ENCODE data around the gene RNU5B-1. TPM values are rescaled to one million over a fixed set of nuclear protein-coding genes. Genes with fewer than 3 reads are reported as not detected.

The RNU5B-1 gene
- polyA plus RNA-seq, 3 donors = not detected

GRCh38 chr15:65305150-65305758 lies 777 bp downstream of the RNU5B-1 start:
- H3K36me3 ChIP-seq (replicated peaks in 1 of 2; ENCODE audit: control insufficient read depth in 1 of 2, insufficient read depth in 2 of 2, low read length in 2 of 2) = no peaks in the 10 kb centered on the region
- H2AFZ ChIP-seq (ENCODE audit: insufficient read depth, low read depth, low read length, poor library complexity, severe bottlenecking) = no peak overlapping the region
- peaks cover 19% of the 10 kb centered on the region in 2 donors for H3K4me1 ChIP-seq (ENCODE audit: control insufficient read depth in 1 of 2, insufficient read depth in 2 of 2, low read length in 2 of 2)
- Mint-ChIP-seq H3K36me3 (no peaks in the 10 kb centered on the region), H3K9me3 (peaks cover 0 to 4% (median 2%) of the 10 kb centered on the region in 7 donors), H3K4me3 (peak overlapping the region; percentile 37 to 73), H3K4me1 (peaks cover 26% of the 10 kb centered on the region), H3K27me3 (ENCODE audit: low read depth in 3 of 3) (peaks cover 0 to under 1% (median 0%) of the 10 kb centered on the region in 3 donors), H3K27ac (peak overlapping the region; percentile 91 to 96 (median 94))
- DNase-seq = no peak
- H3K27me3 ChIP-seq (ENCODE audit: control insufficient read depth in 2 of 2, insufficient read depth in 2 of 2, low read length in 2 of 2) = no peaks in the 10 kb centered on the region
- H3K9me3 ChIP-seq (replicated peaks in 1 of 2; ENCODE audit: control insufficient read depth in 1 of 2, insufficient read depth in 1 of 2, low read length in 2 of 2) = no peaks in the 10 kb centered on the region
- H3K27ac ChIP-seq (ENCODE audit: low read depth in 1 of 2, low read length in 2 of 2) = peak overlapping the region; percentile 26 to 87
- no peaks in the 10 kb centered on the region for H3K79me2 ChIP-seq (ENCODE audit: insufficient read depth, low read length)
- H4K20me1 ChIP-seq (ENCODE audit: insufficient read depth, low read length) = no peaks in the 10 kb centered on the region
- TF ChIP-seq CTCF (IDR thresholded peaks at IDR 0.05) = no peak
- peak overlapping the region in 1 of 3 experiments; percentile 32 for H3K4me3 ChIP-seq (replicated peaks in 1 of 3; ENCODE audit: low read depth in 2 of 3, low read length in 3 of 3)
- intact Hi-C loops (cut with micrococcal nuclease) = loop anchor here in 1 of 2 donors (1.0 kb wide), 1 partner anchor 8 kb away; no protein-coding TSS in a partner anchor
- H3K4me2 ChIP-seq (replicated peaks; ENCODE audit: extremely low read depth, low read length, poor library complexity, severe bottlenecking) = peak overlapping the region; percentile 15
- peak overlapping the region; percentile 74 for H3K9ac ChIP-seq (ENCODE audit: insufficient read depth, low read length, poor library complexity, severe bottlenecking)
- WGBS (ENCODE audit: insufficient coverage) = 64% methylated on average over 13 of the region's 14 CpGs

GRCh38 chr15:65305776-65306175 lies 1.3 kb downstream of the RNU5B-1 start:
- Histone ChIP-seq H3K27me3 (ENCODE audit: control insufficient read depth in 2 of 2, insufficient read depth in 2 of 2, low read length in 2 of 2) (no peaks in the 10 kb centered on the region), H3K9ac (ENCODE audit: insufficient read depth, low read length, poor library complexity, severe bottlenecking) (no peak overlapping the region), H4K20me1 (ENCODE audit: insufficient read depth, low read length) (no peaks in the 10 kb centered on the region), H3K4me2 (replicated peaks; ENCODE audit: extremely low read depth, low read length, poor library complexity, severe bottlenecking) (no peak overlapping the region), H3K79me2 (ENCODE audit: insufficient read depth, low read length) (no peaks in the 10 kb centered on the region), H3K9me3 (replicated peaks in 1 of 2; ENCODE audit: control insufficient read depth in 1 of 2, insufficient read depth in 1 of 2, low read length in 2 of 2) (no peaks in the 10 kb centered on the region), H3K36me3 (replicated peaks in 1 of 2; ENCODE audit: control insufficient read depth in 1 of 2, insufficient read depth in 2 of 2, low read length in 2 of 2) (no peaks in the 10 kb centered on the region), H3K4me3 (replicated peaks in 1 of 3; ENCODE audit: low read depth in 2 of 3, low read length in 3 of 3) (no peak overlapping the region), H3K4me1 (ENCODE audit: control insufficient read depth in 1 of 2, insufficient read depth in 2 of 2, low read length in 2 of 2) (peaks cover 23 to 24% of the 10 kb centered on the region in 2 donors), H3K27ac (ENCODE audit: low read depth in 1 of 2, low read length in 2 of 2) (no peak overlapping the region), H2AFZ (ENCODE audit: insufficient read depth, low read depth, low read length, poor library complexity, severe bottlenecking) (no peak overlapping the region)
- no peaks in the 10 kb centered on the region for H3K9me3 Mint-ChIP-seq
- H3K36me3 Mint-ChIP-seq = no peaks in the 10 kb centered on the region
- no peaks in the 10 kb centered on the region for H3K27me3 Mint-ChIP-seq (ENCODE audit: low read depth in 3 of 3)
- H3K4me1 Mint-ChIP-seq = peaks cover 31% of the 10 kb centered on the region
- no peak overlapping the region for H3K27ac Mint-ChIP-seq
- no peak for TF ChIP-seq CTCF (IDR thresholded peaks at IDR 0.05)
- H3K4me3 Mint-ChIP-seq = no peak overlapping the region
- intact Hi-C loops (cut with micrococcal nuclease) = loop anchor here in 1 of 2 donors (1.0 kb wide), 1 partner anchor 8 kb away; no protein-coding TSS in a partner anchor
- peak in 1 of 3 donors; percentile 33 for DNase-seq
- no CpG with 5 or more reads among the region's 3 CpGs for WGBS (ENCODE audit: insufficient coverage)

All from CD14-positive monocyte (primary cell).